HG02973 (cell line): ENCODE data around the gene MRRF.
"Not testable (repeated sequence)": the region's sequence is repeated elsewhere in the genome, so short reads cannot be mapped to it uniquely, and the experiment has no call there.

Source experiments
- ATAC-seq: cut with Tn5 transposase; IDR thresholded peaks from one replicate; pipeline ENCODE4 v1.9.1; 2021; ENCODE audit warnings: moderate library complexity; ENCODE audit not compliant: unreplicated experiment

The MRRF gene

DNA sequence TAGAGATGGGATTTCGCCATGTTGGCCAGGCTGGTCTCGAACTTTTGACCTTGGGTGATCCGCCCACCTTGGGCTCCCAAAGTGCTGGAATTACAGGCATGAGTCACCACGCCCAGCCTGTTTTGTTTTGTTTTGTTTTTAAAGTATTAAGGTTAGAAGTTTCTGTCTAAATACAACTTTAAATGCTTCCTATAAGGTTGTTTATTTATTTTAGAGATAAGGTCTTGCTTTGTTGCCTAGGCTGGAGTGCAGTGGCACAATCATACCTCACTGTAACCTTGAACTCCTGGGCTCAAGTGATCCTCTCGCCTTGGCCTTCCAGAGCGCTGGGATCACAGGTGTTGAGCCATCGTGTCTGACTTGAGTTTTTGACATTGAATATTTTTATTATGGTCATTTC is 11.4 kb downstream of the MRRF start:
- no peak for ATAC-seq

GRCh38 chr9:122277285-122277897 is 12.7 kb downstream of the MRRF start:
- no peak for ATAC-seq

GRCh38 chr9:122281368-122281767 is 16.7 kb downstream of the MRRF start:
- ATAC-seq, result no peak

DNA sequence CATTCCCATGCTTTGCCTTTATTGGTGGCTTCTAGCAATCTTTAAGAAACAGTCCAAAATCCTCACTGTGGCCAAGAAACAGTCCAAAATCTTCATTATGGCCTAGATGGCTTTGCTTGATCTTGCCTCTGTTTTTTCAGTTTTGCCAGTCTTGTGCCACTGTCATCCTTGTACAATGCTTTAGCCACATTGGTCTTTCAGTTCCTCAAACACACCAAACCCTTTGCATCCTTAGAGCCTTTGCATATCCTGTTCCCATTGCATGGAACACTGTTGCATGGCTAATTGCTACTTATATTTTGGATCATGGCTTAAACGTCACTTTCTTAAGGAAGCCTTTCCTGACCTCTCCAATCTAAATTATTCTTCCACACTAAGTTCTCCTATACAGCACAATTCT is 22.1 kb downstream of the MRRF start:
- ATAC-seq, result no peak

DNA sequence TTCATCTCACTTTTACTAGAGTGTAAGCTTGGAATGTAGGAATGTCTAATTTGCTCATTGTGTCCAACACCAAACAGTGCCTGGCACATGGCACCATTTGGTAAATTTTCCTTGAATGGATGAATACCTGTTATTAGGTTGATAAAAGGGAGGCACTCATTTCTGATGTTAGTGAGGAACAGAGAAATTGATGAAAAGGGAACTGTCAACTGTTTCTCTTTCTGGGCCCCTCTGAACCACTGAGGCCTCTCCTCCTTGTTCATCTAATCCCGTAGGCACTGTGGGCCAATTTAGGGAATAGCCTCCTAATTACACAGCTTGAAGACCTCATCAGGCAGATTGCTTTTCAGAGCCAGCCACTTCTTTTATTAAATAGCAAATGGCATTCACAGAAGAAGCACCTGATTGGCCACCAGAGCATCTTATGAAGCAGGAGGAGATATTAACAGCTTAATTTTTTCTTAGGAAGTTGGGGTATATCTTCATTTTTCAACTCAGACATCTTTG is 22.6 kb downstream of the MRRF start:
- no peak for ATAC-seq

DNA sequence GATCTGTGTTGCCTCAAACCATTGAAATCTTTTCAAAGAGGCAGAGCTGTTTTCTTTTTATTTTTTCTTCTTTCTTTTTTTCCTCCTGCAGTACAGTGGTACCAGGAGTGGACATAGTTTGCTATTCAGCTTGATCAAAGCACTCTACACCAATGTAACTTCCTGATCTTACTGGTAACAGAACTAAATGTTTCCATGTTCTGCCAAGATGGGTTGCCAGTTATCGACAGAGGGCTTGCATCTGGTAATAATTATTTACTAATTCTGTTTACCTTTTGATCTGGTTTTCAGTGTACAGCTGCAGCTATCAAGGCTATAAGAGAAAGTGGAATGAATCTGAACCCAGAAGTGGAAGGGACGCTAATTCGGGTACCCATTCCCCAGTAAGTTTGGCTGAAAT is 26.8 kb downstream of the MRRF start:
- ATAC-seq, result no peak

DNA sequence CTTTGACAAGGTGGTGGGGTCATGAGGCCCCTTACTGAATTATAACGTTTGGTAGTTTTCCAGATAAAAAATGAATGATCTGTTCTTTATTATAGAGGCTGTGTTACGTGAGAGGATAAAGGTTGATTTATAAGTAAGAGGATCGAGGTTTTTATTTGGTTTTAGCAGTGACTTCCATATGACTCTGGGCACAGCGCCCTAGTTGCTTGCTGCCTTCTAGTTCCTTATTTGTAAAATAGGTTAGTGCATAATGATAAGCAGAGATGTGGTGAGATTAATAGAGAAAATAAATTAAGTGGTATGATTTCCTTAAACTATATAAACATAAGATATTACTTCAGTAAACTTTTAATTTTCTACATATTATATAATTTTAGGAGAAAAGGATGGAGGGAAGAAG is 29.8 kb downstream of the MRRF start:
- ATAC-seq, result no peak

- no peak for ATAC-seq
These were observed 32.8 kb downstream of the MRRF start for GRCh38 chr9:122297512-122297911.

DNA sequence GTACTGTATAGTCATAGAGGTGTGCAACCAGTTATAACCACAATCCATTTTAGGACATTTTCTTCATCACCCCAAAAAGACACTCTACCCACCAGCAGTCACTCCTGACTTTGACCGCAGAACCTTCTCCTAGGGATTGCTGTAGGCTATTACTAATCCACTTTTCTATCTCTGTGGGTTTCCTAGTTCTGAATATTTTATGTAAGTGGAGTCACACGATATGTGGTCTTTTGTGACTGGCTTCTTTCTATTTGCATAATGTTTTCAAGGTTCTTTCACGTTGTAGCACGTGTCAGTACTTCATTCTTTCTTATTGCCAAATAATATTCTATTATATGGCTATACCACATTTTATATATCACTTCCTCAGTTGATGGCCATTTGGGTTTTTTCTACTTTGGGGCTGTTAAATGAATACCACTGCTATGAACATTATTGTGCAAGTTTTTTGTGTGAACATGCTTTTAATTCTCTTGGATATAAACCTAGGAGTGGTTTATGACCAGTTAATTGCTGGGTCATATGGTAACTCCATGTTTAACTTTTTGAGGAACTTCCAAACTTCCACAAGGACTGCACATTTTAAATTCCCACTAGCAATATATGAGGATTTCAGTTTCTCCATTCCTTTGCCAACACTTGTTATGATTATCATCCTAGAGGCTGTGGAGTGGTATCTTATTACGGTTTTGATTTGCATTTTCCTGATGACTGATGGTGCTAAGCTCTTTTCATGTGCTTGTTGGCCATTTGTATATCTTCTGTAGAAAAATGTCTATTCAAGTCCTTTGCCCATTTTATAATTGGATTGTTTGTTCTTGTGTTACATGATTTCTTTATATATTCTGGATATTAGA is 37.8 kb downstream of the MRRF start:
- no peak for ATAC-seq

DNA sequence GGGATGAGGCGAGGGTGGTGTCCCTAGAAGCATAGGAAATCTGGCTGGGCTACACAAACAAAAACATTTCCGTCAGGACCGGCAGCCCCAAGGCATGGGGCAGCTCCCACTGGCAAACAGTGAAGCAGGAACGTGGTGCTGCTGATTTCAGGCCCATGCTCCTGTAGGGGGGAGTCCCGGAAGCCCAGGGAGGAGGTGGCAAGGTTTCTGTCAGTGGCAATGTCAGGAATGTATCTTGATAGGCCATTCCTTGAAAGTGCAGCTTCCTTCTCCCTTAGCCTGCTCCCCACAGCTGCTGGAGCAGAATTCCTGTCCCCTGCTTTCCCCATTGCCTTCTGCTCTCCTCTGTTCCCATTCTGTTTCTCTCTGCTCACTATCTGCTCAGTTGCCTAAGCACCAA is 42.4 kb downstream of the MRRF start:
- no peak for ATAC-seq

- ATAC-seq, result no peak
These were observed 43.2 kb downstream of the MRRF start for GRCh38 chr9:122307925-122308324.

DNA sequence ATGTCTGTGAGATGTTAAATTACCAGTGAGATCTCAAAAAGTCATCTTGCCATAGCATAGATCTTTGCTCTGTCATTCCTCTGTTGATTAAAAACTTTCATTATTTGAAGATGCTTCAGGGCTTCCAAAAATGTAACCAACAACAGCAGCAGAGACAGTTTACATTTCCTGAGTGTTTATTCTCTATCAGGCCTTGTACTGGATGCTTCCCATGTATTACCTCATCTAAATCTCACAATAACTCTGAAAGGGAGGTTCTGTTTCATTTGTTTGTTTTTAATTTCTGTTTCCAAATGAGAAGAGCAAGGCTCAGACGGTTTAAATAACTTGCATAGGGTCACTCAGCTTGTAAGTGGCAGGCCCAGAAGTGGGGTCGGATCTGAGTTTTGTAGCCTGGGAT is 45.2 kb downstream of the MRRF start:
- no peak for ATAC-seq

DNA sequence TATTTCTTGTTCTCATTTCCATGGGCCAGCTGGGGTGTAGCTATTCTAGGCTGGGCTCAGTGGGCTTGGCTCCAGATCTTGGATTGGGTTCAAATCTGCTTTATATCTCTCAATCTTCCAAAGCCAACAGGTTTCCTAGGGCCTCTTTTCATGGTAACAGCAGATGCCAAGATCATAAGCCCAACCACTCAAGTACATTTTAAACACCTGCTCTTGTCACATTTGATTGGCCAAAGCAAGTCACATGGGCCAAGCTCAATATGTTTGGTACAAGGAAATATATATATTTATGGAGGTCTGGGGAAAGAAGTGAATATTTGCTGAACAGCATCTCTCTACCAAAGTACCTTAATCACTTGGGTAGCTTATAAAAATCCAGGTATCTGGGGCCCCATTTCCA is 49.5 kb downstream of the MRRF start:
- ATAC-seq, result no peak

DNA sequence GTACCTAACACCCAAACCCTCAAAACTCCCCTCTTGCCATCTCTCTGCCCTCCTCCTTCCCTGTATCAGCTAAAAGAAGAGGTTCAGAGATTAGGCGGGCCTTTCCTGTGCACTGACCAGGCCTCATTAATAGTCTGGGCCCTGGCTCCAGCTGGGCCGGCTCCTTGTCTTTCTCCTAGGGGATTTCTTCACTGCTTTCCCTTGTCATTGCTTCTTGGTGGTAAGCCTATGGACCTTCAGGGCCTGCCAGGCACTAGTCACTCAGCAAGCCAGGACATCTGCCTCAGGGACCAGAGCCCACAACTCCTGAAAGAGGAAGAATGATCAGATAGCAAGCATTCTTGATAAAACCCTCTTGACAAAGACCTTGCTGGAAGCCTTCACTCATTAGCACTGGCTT is 50.9 kb downstream of the MRRF start:
- ATAC-seq, result no peak

DNA sequence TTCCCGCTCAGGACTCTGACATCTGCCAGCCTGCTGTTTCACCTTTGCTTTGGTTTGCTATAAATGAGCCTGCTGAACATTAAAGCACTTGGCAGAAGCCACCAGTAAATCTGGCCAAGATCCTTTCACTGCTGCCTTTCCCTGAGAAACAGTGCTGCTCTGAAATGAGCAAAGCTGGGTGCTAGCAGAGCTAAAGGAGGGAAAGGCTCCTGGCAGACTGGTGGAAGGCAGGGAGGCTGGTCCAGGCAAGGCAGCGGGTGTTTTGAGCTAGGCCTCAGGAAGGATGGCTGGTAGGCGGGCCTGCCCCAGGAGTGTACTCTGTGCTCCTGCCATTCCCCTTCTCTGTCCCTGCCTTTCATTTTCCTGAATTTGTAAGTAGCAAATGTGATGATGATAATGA is 53.6 kb downstream of the MRRF start:
- no peak for ATAC-seq

DNA sequence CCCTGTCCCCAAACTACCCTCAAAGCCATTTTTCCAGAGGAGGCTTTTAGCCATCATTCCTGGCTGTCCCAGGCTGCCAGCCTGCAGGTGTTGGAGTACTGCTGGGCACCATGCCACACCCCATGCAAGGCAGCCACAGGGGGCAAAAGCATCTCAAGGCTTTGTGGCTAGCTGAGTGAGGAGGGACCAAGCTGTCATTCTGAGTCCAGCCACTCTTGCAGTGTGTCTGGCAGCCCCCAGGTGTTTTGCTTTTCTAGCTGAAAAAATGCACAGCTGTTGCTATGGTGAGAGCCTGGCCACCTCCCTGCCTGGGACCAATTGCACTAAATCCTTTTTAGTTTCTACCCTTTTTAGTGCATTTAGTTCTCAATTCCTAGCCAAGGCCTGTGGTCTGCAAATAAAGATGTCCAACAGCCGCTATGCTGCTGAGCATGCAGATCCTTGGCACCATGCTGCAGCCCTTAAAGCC is 55.8 kb downstream of the MRRF start:
- no peak for ATAC-seq

DNA sequence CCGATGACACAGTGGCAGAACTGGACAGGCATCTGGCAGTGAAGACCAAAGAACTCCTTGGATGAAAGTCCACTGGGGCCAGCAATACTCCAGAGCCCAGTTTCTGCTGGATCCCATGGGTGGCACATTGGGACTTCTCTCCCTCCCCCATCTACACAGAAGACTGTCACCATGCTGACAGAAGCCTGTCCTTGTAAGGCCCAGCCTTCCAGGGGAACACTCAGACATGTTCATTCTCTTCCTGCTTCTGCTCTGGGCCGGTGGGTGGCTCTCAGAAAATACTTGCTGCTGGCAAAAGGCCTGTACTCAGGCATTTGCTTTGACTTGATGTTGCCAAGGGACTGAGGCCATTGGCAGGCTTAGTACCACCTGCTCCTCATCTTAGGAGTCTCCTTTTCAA is 57.9 kb downstream of the MRRF start:
- ATAC-seq, result no peak

DNA sequence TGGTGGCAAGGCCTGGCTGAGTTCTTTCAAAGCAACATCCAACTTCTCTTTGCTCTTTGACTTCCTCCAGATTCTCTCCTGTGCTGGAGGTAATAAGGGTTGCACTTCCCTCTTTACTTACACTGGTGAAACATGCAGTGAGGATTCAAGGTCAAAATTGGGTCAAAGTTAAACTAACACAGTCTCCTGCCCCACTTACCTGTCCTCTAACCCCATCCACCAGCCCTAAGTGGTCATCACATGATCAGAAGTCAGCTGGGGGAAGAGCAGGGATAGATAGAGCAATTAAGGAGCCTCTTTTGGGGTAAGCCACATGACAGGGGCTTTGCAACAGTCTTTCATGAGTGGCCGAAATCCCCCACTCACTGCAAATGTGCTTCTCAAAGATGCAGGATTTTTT is 60.0 kb downstream of the MRRF start:
- not testable (repeated sequence) for ATAC-seq

- ATAC-seq, result no peak
These were observed 60.4 kb downstream of the MRRF start for GRCh38 chr9:122325124-122325523.

DNA sequence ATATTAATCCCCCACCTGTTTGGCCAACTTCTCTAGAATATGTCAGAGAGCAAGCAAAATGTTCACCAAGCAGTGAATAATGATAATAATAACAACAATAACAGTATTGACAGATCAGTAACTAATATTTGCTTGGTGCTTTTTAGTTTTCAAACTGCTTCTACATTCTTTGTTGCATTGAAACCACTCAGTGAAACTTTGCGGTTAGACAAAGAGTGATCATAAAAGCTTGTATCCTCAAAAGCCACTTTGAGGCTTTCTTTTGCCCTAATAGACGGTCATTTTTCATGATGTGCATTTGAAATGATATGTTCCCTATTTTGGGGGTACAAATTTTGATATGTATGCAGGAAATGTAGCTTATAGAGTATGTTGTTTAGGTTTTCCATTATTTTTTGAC is 62.5 kb downstream of the MRRF start:
- no peak for ATAC-seq

- no peak for ATAC-seq
These were observed 64.9 kb downstream of the MRRF start for GRCh38 chr9:122329597-122329996.

DNA sequence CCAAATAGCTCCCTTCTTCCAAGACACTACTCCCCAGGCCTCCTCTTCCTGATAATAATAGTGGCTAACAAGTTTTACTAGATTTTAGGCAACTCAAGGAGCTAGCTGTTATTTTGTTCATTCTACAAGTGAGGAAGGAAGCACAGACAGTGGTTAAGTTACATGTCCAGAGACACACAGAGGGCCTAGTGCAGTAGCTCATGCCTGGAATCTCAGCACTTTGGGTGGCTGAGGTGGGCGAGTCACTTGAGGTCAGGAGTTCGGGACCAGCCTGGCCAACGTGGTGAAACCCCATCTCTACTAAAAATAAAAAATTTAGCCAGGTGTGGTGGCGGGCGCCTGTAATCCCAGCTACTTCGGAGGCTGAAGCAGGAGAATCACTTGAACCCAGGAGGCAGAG is 65.8 kb downstream of the MRRF start:
- ATAC-seq, result not testable (repeated sequence)
